Measurements from ENCODE around the gene DNAH8.
A peak's percentile ranks its signal among the peaks of the same experiment; 100 is the strongest.

Gene DNAH8

GRCh38 chr6:38997128-38997761 is 282.1 kb downstream of the DNAH8 start:
- CTCF ChIA-PET = interaction anchor here (0.9 to 3.0 kb wide), 10 partner anchors 10 to 313 kb away, joined by 4 to 18 read pairs (median 6); no protein-coding TSS in a partner anchor
- POLR2A ChIA-PET = no interaction called here
- peak; percentile 30 for TF ChIP-seq CTCF (IDR thresholded peaks at IDR 0.05; ENCODE audit: control extremely low read depth, extremely low read depth, low read depth, missing control alignments)
- DNase-seq (ENCODE audit: extremely low spot score) = peak; percentile 13

- ChIA-PET CTCF (interaction anchor here (0.8 to 3.2 kb wide), 6 partner anchors 15 to 307 kb away, joined by 3 to 12 read pairs (median 4); no protein-coding TSS in a partner anchor), POLR2A (no interaction called here)
- peak; percentile 13 for TF ChIP-seq CTCF (IDR thresholded peaks at IDR 0.05; ENCODE audit: control extremely low read depth, extremely low read depth, low read depth, missing control alignments)
- no peak for DNase-seq (ENCODE audit: extremely low spot score)
These were observed 288.0 kb downstream of the DNAH8 start for GRCh38 chr6:39003072-39003471.

GRCh38 chr6:39003492-39003891 is 288.4 kb downstream of the DNAH8 start:
- TF ChIP-seq CTCF (IDR thresholded peaks at IDR 0.05; ENCODE audit: control extremely low read depth, extremely low read depth, low read depth, missing control alignments) = no peak
- POLR2A ChIA-PET = no interaction called here
- CTCF ChIA-PET = interaction anchor here (0.8 to 3.2 kb wide), 5 partner anchors 14 to 307 kb away, joined by 3 to 12 read pairs (median 3); no protein-coding TSS in a partner anchor

GRCh38 chr6:39004801-39005200 is 289.7 kb downstream of the DNAH8 start:
- ChIA-PET POLR2A (no interaction called here), CTCF (interaction anchor here (1.5 kb wide), 2 partner anchors 13 to 305 kb away, joined by 3 to 4 read pairs; no protein-coding TSS in a partner anchor)
- DNase-seq (ENCODE audit: extremely low spot score) = no peak
- no peak for TF ChIP-seq CTCF (IDR thresholded peaks at IDR 0.05; ENCODE audit: control extremely low read depth, extremely low read depth, low read depth, missing control alignments)

More at GRCh38 chr6:39003492-39003891, 288.4 kb downstream of the DNAH8 start:
- DNase-seq (ENCODE audit: extremely low spot score) = no peak

GRCh38 chr6:39005774-39006173 is 290.7 kb downstream of the DNAH8 start:
- DNase-seq (ENCODE audit: extremely low spot score) = no peak
- TF ChIP-seq CTCF (IDR thresholded peaks at IDR 0.05; ENCODE audit: control extremely low read depth, extremely low read depth, low read depth, missing control alignments) = no peak
- CTCF ChIA-PET = no interaction called here
- POLR2A ChIA-PET = no interaction called here

GRCh38 chr6:39007575-39007974 is 292.5 kb downstream of the DNAH8 start:
- no peak for TF ChIP-seq CTCF (IDR thresholded peaks at IDR 0.05; ENCODE audit: control extremely low read depth, extremely low read depth, low read depth, missing control alignments)
- POLR2A ChIA-PET = no interaction called here
- DNase-seq (ENCODE audit: extremely low spot score) = no peak
- CTCF ChIA-PET = interaction anchor here (1.3 to 2.7 kb wide), 3 partner anchors 11 to 22 kb away, joined by 3 to 18 read pairs (median 3); no protein-coding TSS in a partner anchor

All from GM10248 (cell line).